ENCODE measurements around the gene ACSL6.
"Not testable (repeated sequence)": the region's sequence is repeated elsewhere in the genome, so short reads cannot be mapped to it uniquely, and the experiment has no call there.

Gene ACSL6

GRCh38 chr5:131932235-131932634, 79.2 kb downstream of the ACSL6 start:
- TF ChIP-seq, protein P1, sequence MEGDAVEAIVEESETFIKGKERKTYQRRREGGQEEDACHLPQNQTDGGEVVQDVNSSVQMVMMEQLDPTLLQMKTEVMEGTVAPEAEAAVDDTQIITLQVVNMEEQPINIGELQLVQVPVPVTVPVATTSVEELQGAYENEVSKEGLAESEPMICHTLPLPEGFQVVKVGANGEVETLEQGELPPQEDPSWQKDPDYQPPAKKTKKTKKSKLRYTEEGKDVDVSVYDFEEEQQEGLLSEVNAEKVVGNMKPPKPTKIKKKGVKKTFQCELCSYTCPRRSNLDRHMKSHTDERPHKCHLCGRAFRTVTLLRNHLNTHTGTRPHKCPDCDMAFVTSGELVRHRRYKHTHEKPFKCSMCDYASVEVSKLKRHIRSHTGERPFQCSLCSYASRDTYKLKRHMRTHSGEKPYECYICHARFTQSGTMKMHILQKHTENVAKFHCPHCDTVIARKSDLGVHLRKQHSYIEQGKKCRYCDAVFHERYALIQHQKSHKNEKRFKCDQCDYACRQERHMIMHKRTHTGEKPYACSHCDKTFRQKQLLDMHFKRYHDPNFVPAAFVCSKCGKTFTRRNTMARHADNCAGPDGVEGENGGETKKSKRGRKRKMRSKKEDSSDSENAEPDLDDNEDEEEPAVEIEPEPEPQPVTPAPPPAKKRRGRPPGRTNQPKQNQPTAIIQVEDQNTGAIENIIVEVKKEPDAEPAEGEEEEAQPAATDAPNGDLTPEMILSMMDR (IDR thresholded peaks at IDR 0.05; ENCODE audit: extremely low read depth, missing control alignments) = no peak
- no peak for DNase-seq (ENCODE audit: low spot score)

GRCh38 chr5:131928957-131929356, 82.5 kb downstream of the ACSL6 start:
- no peak for DNase-seq (ENCODE audit: low spot score)
- TF ChIP-seq, protein P1 (IDR thresholded peaks at IDR 0.05; ENCODE audit: extremely low read depth, missing control alignments) = no peak

DNA sequence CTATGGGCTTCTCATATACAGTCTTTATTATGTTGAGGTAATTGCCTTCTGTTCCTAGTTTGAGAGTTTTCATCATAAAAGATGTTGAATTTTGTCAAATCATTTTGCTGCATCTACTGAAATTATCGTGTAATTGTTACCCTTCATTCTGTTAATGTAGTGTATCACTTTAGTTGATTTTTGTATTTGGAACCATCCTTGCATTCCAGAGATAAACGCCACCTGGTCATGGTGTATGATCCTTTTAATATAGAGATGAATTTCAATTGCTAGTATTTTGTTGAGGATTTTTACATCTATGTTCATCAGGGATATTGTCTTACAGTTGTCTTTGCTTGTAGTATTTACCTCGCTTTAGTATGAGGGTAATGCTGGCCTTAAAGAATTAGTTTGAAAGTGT, 85.3 kb downstream of the ACSL6 start:
- no peak for DNase-seq (ENCODE audit: low spot score)
- TF ChIP-seq, protein P1 (IDR thresholded peaks at IDR 0.05; ENCODE audit: extremely low read depth, missing control alignments) = no peak

DNA sequence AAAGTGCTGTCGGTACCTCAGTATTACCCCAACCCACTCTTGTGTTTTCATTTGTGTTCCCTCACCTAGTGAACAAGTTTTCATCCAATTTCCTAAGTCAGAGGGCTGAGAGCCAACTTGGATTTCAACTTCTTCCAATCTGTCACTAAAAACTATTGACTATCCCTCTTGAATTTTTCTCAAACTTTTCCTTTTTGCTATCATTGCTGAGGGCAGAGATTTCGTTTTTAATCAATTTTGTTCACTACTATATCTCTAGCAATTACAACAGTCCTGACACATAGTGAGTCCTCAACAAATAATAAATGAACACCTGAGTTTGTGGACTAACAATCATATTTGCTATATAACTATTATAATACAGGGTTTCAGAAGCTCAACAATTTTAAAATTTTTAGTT, 95.0 kb downstream of the ACSL6 start:
- DNase-seq (ENCODE audit: low spot score) = no peak
- TF ChIP-seq, protein P1 (IDR thresholded peaks at IDR 0.05; ENCODE audit: extremely low read depth, missing control alignments) = no peak

GRCh38 chr5:131914472-131914871, 97.0 kb downstream of the ACSL6 start:
- TF ChIP-seq, protein P1 (IDR thresholded peaks at IDR 0.05; ENCODE audit: extremely low read depth, missing control alignments) = no peak
- no peak for DNase-seq (ENCODE audit: low spot score)

GRCh38 chr5:131913603-131914002, 97.9 kb downstream of the ACSL6 start:
- TF ChIP-seq, protein P1 (IDR thresholded peaks at IDR 0.05; ENCODE audit: extremely low read depth, missing control alignments) = no peak
- DNase-seq (ENCODE audit: low spot score) = no peak

DNA sequence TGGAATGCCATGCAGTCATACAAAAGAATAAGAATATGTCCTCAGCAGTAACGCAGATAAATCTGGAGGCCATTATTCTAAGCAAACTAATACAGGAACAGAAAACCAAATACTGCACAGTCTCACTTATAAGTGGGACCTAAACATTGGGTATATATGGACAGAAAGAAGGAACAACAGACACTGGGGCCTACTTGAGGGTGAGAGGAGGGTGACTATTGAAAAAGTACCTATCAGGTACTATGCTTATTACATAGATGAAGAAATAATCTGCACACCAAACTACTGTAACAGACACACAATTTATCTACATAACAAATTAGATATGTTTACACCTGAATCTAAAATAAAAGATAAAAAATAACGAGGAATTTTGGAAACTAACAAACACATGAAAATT, 104.8 kb downstream of the ACSL6 start:
- DNase-seq (ENCODE audit: low spot score) = no peak
- TF ChIP-seq, protein P1 (IDR thresholded peaks at IDR 0.05; ENCODE audit: extremely low read depth, missing control alignments) = no peak

DNA sequence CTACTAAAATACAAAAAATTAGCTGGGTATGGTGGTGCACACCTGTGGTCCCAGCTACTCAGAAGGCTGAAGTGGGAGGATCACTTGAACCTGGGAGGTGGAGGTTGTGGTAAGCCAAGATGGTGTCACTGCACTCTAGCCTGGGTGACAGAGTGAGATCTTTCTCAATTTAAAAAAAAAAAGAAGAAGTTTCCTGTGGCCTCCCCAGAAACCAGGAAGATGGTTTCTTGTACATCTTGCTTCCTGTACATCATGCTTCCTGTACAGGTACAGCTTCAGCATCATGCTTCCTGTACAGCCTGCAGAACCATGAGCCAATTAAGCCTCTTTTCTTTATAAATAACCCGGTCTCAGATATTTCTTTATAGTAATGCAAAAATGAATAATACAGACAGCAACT, 109.2 kb downstream of the ACSL6 start:
- not testable (repeated sequence) for DNase-seq (ENCODE audit: low spot score)

Measured in GM20000 (cell line).